HL-60 (cell line): Measurements from ENCODE around the gene DISP2.

ENCODE experiments used
- DNase-seq, 2 experiments: peaks; one replicate each; pipeline ENCODE4 v3.0.0-alpha.2; 2010 to 2020; ENCODE audit warnings: low read depth in 1 of 2, low spot score in 1 of 2
- H3K27ac ChIP-seq: fragments of 250-450 bp; sonication (Bioruptor Pico); replicated peaks from 2 replicates; pipeline ENCODE4 v1.5.1; 2020; ENCODE audit warnings: mild to moderate bottlenecking, moderate library complexity
- H3K27me3 ChIP-seq: fragments of 250-450 bp; sonication (Bioruptor Pico); 2 replicates; pipeline ENCODE4 v1.5.1; 2021; ENCODE audit warnings: mild to moderate bottlenecking, moderate library complexity; ENCODE audit not compliant: insufficient read depth, poor library complexity, severe bottlenecking
- H3K4me3 ChIP-seq: replicated peaks from 2 replicates; pipeline ENCODE4 v1.5.1; 2011; ENCODE audit warnings: mild to moderate bottlenecking, control low read depth, low read length; ENCODE audit not compliant: insufficient read depth
- GABPA ChIP-seq: IDR thresholded peaks from 2 replicates; pipeline ENCODE4 v1.6.1; 2012; ENCODE audit warnings: low read depth
- POLR2AphosphoS5 ChIP-seq: IDR thresholded peaks from 2 replicates; pipeline ENCODE4 v1.6.1; 2012; ENCODE audit warnings: low read depth
- REST ChIP-seq: IDR thresholded peaks from 2 replicates; pipeline ENCODE4 v1.6.1; 2012; ENCODE audit warnings: low read depth; ENCODE audit not compliant: insufficient replicate concordance
- SPI1 ChIP-seq: IDR thresholded peaks from 2 replicates; pipeline ENCODE4 v1.6.1; 2012; ENCODE audit warnings: low read depth, mild to moderate bottlenecking, borderline replicate concordance
- TF ChIP-seq, protein P1 (sequence below): IDR thresholded peaks from one replicate; pipeline ENCODE4 v1.5.1; 2011; ENCODE audit warnings: low read length, control low read depth, inconsistent platforms; ENCODE audit not compliant: insufficient read depth

The DISP2 gene

DNA sequence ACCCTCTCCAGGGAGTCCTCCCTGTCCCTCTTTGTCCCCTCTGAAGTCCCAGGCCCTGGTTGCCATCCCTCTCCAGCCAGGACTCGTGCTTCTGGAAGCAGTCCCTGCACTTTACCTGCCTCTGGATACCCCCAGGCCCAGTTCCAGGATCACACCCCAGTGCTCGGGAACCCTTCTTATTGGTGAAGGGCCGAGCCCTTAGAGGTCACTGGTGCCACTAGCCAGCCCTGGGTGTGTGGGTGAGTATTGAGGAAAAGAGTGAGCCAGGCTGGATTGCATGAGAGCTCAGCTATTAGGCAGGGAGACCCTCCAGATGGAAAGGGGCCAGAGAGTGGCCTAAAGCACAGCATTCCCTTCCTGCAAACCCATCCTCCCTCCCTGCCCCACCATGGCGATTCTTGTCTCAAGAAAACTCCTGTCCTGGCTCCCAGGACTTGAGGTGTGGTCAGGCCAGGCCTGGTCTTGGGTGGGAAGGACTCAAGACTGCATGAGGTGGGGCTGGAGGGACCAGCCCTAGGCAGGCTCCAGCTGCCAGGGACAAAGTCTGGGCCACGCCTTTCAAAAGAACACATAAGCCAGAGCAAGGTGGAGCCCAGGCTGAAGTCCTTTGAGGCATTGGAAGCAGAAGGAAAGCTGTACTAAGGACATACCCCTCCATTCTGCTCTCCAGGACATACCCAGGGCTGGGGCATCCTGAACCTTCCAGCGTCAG lies 12.0 kb upstream of the DISP2 start:
- no peak for DNase-seq
- no peak overlapping the region for H3K27ac ChIP-seq
- H3K4me3 ChIP-seq, result no peak overlapping the region
- no peaks in the 10 kb centered on the region for H3K27me3 ChIP-seq
- TF ChIP-seq REST (no peak), POLR2AphosphoS5 (no peak), GABPA (no peak), SPI1 (no peak)
- TF ChIP-seq, protein P1, sequence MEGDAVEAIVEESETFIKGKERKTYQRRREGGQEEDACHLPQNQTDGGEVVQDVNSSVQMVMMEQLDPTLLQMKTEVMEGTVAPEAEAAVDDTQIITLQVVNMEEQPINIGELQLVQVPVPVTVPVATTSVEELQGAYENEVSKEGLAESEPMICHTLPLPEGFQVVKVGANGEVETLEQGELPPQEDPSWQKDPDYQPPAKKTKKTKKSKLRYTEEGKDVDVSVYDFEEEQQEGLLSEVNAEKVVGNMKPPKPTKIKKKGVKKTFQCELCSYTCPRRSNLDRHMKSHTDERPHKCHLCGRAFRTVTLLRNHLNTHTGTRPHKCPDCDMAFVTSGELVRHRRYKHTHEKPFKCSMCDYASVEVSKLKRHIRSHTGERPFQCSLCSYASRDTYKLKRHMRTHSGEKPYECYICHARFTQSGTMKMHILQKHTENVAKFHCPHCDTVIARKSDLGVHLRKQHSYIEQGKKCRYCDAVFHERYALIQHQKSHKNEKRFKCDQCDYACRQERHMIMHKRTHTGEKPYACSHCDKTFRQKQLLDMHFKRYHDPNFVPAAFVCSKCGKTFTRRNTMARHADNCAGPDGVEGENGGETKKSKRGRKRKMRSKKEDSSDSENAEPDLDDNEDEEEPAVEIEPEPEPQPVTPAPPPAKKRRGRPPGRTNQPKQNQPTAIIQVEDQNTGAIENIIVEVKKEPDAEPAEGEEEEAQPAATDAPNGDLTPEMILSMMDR, result no peak

GRCh38 chr15:40346579-40347558 lies 11.2 kb upstream of the DISP2 start:
- Histone ChIP-seq H3K27me3 (no peaks in the 10 kb centered on the region), H3K4me3 (no peak overlapping the region), H3K27ac (no peak overlapping the region)
- no peak for DNase-seq
- TF ChIP-seq REST (no peak), POLR2AphosphoS5 (no peak), SPI1 (no peak), GABPA (no peak)
- TF ChIP-seq, protein P1, result no peak

GRCh38 chr15:40347559-40348473 lies 10.2 kb upstream of the DISP2 start:
- Histone ChIP-seq H3K27me3 (no peaks in the 10 kb centered on the region), H3K4me3 (no peak overlapping the region), H3K27ac (no peak overlapping the region)
- DNase-seq, result no peak
- TF ChIP-seq REST (no peak), GABPA (no peak), POLR2AphosphoS5 (no peak), SPI1 (no peak)
- TF ChIP-seq, protein P1, result no peak
